Parathyroid adenoma (tissue), 2 donors: ENCODE data around the gene PINK1.

ENCODE experiments used
- H2AFZ ChIP-seq: fragments of 300-600 bp; sonication (generic); one replicate; pipeline ENCODE4 v1.7.0; 2017; ENCODE audit warnings: antibody characterized with exemption, mild to moderate bottlenecking
- H3K27ac ChIP-seq: fragments of 300-600 bp; sonication (generic); one replicate; pipeline ENCODE4 v1.7.0; 2017
- H3K27me3 ChIP-seq: fragments of 300-600 bp; sonication (generic); one replicate; pipeline ENCODE4 v1.7.0; 2017; ENCODE audit warnings: low read length; ENCODE audit not compliant: control insufficient read depth, insufficient read depth
- H3K36me3 ChIP-seq: fragments of 300-600 bp; sonication (generic); one replicate; pipeline ENCODE4 v1.7.0; 2017; ENCODE audit warnings: low read length; ENCODE audit not compliant: control insufficient read depth, insufficient read depth
- H3K4me1 ChIP-seq: fragments of 300-600 bp; sonication (generic); one replicate; pipeline ENCODE4 v1.7.0; 2017; ENCODE audit warnings: control low read depth
- H3K4me2 ChIP-seq: fragments of 300-600 bp; sonication (generic); one replicate; pipeline ENCODE4 v1.7.0; 2017; ENCODE audit warnings: low read length
- H3K4me3 ChIP-seq: fragments of 300-600 bp; sonication (generic); one replicate; pipeline ENCODE4 v1.7.0; 2017; ENCODE audit warnings: low read depth, low read length
- H3K79me2 ChIP-seq: fragments of 300-600 bp; sonication (generic); one replicate; pipeline ENCODE4 v1.7.0; 2017; ENCODE audit warnings: control low read depth
- H3K9ac ChIP-seq: fragments of 300-600 bp; sonication (generic); one replicate; pipeline ENCODE4 v1.7.0; 2017; ENCODE audit warnings: mild to moderate bottlenecking
- H3K9me3 ChIP-seq: fragments of 300-600 bp; sonication (generic); one replicate; pipeline ENCODE4 v1.7.0; 2017; ENCODE audit warnings: low read length; ENCODE audit not compliant: control insufficient read depth
- TF ChIP-seq, protein P1 (sequence below): fragments of 300-600 bp; sonication (generic); IDR thresholded peaks from one replicate; pipeline ENCODE4 v1.7.0; 2017; ENCODE audit warnings: antibody characterized with exemption, mild to moderate bottlenecking
- donor health status: primary hyperparathyroidism.

PINK1 gene

DNA sequence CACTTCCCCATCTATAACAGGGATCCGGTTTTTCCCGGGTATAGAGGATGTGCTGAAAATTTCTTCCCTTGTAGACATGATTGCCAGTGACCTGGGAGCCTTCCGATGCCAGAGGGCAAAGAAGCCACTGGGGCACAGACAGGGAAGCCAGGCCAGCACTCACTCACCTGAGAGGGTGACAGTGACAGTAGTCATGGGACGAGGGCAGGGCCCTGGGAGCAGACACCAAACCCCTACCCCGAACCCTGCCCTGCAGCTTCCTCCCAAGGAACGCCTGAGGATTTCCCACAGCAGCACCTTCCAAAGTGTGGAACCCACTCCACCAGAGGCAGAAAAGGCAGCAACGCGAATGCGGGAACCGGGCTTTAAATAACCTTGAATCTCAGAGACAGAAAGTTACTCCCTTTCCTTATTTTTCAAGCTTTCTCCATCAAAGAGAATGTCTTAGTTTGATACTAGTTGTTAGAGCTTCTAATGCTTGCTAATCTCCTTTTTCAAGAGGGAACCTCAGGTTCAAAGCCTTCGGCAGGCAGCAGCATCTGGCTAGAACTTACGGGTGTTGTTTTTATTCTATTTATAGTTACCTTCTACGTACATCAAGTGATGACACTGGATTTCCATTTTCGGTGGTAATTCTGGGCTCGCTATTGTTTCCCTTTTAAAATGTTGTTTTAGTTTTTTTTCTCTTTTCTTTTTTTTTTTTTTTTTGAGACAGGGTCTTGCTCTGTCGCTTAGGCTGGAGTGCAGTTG lies 25.1 kb downstream of the PINK1 start:
- Histone ChIP-seq H2AFZ (no peak overlapping the region), H3K9me3 (no peaks in the 10 kb centered on the region), H3K27ac (no peak overlapping the region), H3K36me3 (no peaks in the 10 kb centered on the region), H3K4me3 (no peak overlapping the region), H3K27me3 (no peaks in the 10 kb centered on the region), H3K4me1 (no peaks in the 10 kb centered on the region), H3K4me2 (no peak overlapping the region), H3K79me2 (peaks cover 19% of the 10 kb centered on the region), H3K9ac (no peak overlapping the region)
- TF ChIP-seq, protein P1, sequence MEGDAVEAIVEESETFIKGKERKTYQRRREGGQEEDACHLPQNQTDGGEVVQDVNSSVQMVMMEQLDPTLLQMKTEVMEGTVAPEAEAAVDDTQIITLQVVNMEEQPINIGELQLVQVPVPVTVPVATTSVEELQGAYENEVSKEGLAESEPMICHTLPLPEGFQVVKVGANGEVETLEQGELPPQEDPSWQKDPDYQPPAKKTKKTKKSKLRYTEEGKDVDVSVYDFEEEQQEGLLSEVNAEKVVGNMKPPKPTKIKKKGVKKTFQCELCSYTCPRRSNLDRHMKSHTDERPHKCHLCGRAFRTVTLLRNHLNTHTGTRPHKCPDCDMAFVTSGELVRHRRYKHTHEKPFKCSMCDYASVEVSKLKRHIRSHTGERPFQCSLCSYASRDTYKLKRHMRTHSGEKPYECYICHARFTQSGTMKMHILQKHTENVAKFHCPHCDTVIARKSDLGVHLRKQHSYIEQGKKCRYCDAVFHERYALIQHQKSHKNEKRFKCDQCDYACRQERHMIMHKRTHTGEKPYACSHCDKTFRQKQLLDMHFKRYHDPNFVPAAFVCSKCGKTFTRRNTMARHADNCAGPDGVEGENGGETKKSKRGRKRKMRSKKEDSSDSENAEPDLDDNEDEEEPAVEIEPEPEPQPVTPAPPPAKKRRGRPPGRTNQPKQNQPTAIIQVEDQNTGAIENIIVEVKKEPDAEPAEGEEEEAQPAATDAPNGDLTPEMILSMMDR, result no peak

DNA sequence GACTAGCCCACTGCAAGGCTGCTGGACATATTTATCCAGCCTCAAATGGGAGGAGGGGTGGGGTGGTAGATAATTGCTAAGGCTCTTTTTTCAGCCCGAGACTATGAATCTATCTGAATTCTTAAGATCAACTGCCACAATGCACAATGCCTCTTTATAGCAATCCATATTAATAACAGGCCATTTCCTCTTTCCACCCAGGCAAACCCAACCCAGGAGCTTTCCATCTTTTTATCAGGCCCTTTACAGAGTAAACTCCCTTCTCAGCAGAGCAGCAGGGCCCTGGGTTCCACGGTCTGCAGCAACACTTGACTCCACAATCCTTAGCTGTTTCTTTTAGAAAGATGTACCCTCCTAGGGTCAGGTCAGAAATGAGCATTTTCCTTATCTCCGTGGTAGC lies 27.1 kb downstream of the PINK1 start:
- no peaks in the 10 kb centered on the region for H3K9me3 ChIP-seq
- no peak overlapping the region for H2AFZ ChIP-seq
- H3K4me3 ChIP-seq, result peak overlapping the region; percentile 98
- peak overlapping the region; percentile 85 for H3K4me2 ChIP-seq
- TF ChIP-seq, protein P1, result no peak
- no peaks in the 10 kb centered on the region for H3K4me1 ChIP-seq
- peak overlapping the region; percentile 46 for H3K9ac ChIP-seq
- peaks cover 19% of the 10 kb centered on the region for H3K79me2 ChIP-seq
- H3K36me3 ChIP-seq, result no peaks in the 10 kb centered on the region
- no peak overlapping the region for H3K27ac ChIP-seq
- no peaks in the 10 kb centered on the region for H3K27me3 ChIP-seq

DNA sequence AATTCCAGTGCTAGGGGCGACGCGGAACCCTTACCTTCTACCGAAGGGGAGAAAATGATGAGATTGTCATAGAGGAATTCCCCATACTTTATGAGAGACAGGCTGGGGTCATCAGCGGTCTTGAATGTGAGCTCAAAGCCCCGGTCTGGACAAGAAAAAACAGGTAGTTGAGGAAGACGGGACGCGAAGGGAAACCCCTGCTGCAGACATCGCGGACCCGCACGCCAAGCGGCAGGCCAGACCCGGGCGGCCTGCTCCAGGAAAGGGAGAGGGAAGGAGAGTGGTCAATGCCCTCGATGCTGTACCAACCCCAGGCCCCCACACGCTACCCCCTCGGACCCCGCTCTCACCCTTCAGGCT lies 27.6 kb downstream of the PINK1 start:
- Histone ChIP-seq H3K9ac (peak overlapping the region; percentile 46), H3K27ac (peak overlapping the region; percentile 29), H3K4me2 (peak overlapping the region; percentile 85), H3K9me3 (no peaks in the 10 kb centered on the region), H3K4me1 (no peaks in the 10 kb centered on the region), H3K4me3 (peak overlapping the region; percentile 98), H3K79me2 (peaks cover 19% of the 10 kb centered on the region), H2AFZ (peak overlapping the region; percentile 95), H3K36me3 (no peaks in the 10 kb centered on the region), H3K27me3 (no peaks in the 10 kb centered on the region)
- TF ChIP-seq, protein P1, result no peak

DNA sequence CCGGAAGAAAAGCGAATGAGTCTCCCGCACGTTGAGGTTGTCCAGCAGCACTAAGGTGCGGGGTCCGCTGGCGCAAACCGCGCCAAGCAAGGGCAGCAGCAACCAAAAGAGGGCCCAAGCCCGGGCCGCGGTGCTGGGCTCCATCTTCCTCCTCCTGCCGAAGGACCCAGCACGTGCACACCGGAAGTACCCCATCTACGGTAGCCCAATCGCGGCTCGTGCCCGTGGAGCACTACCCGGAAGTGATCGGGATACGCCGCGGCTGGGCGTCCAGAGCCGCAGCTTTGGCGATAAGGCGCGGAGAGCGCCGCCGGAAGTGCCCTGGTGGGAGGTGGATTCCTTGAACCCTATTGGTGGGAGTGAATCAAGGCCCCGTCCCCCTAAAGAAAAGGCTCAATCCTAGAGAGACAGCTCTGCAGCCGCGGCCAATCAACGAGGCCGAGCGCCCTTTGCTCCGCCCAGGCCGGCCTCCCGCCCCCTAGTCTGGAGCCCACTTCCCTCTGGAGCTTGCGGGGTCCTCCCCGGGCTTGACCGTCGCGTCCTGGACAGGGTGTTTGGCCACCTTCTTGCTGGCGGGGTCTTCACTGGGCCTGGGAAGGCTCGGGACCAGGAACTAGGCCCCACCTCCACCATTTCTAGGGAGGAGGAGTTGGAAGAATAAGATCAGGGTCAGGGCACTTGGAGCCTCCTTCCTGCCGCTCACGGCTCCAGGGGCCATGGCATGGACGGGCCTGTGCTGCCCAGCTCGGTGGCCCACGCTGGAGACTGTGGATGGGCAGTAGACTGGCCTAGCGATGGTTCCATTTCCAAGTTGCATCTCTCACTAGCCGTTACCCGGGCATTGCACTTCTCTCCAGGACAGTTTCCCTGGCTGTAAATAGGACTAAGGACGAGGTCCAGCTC lies 28.2 kb downstream of the PINK1 start, which contains the start of gene DDOST:
Gene DDOST (minus strand): TSS at position 163 of the 903 bp plus-strand sequence. CDS start 19 bp downstream, at position 144.
- no peaks in the 10 kb centered on the region for H3K4me1 ChIP-seq
- H3K4me2 ChIP-seq, result peak within 1 kb of the TSS; percentile 85
- no peaks in the 10 kb centered on the region for H3K9me3 ChIP-seq
- H3K9ac ChIP-seq, result peak within 1 kb of the TSS; percentile 46
- no peaks in the 10 kb centered on the region for H3K27me3 ChIP-seq
- H3K27ac ChIP-seq, result peak within 1 kb of the TSS; percentile 81
- H3K79me2 ChIP-seq, result peaks cover 19% of the 10 kb centered on the region
- peak within 1 kb of the TSS; percentile 95 for H2AFZ ChIP-seq
- TF ChIP-seq, protein P1, result peak; percentile 42
- H3K36me3 ChIP-seq, result no peaks in the 10 kb centered on the region
- H3K4me3 ChIP-seq, result peak within 1 kb of the TSS; percentile 98
